Activated naive CD4-positive, alpha-beta T cell treated with anti-CD3 and anti-CD28 coated beads, Interleukin-2, amount 50 U/mL, for 16 hours (primary cell): ENCODE results near the gene ADCY3.

ENCODE experiments used
- DNase-seq: peaks from one replicate; pipeline ENCODE4 v3.0.0-alpha.2; 2020

Gene ADCY3

DNA sequence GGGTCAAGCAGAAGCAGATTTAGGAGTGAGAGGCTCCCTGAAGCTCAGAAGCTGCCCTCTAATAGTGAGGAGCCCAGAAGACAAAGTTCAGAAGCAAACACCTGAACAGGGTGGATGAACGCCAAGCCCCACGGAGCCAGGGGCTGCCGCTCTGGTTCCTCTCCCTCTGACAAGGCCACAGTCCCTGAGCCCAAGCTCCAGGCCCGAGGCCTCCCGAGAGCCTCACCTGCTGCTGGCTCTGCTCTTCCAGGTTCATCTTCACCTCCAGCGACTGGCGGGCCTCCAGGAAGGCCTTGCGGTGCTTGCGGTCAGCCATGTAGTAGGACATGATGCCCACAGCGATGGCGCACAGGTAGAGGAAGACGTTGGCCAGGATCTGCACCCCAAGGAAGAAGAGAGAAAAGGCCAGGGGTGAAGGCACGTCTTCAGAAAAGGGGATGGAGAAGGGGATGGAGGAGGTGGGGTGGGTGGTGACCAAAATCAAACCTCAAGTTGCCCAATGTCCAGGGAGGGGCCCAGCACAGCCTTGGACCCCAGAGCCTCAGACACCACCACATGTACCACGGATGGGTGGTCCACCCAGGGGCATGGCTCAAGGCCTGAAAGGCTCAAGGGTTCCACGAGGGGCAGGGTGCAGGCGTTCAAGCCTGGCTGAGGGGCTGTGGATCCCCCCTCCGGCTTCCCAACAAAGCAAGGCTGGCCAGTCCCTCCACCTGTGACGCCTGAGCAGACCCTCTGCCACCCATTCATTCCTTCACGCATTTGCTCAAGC lies 47.5 kb downstream of the ADCY3 start:
- DNase-seq = no peak

DNA sequence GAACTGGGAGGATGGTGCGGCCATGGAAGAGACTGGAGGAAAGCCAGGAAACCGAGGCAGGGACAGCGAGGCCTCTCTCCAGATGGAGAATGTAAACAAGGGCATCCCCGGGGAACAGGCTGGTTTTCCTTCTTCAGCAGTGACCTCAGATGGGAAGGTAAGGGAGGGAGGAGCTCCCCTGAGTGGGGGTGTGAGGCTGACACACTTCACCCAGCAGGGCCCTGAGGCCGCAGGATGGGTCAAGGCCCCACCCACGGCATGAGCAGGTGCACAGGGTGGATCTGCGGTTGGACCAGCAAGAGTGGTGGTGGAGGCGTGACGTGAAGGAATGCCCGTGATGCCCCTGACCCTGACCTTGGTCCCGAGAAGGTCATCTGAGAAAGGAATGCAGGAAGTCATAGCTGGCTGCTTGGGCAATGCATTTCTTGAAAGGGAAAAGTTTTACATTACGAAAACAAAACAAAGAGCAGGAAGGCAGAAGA lies 48.1 kb downstream of the ADCY3 start:
- DNase-seq = no peak

DNA sequence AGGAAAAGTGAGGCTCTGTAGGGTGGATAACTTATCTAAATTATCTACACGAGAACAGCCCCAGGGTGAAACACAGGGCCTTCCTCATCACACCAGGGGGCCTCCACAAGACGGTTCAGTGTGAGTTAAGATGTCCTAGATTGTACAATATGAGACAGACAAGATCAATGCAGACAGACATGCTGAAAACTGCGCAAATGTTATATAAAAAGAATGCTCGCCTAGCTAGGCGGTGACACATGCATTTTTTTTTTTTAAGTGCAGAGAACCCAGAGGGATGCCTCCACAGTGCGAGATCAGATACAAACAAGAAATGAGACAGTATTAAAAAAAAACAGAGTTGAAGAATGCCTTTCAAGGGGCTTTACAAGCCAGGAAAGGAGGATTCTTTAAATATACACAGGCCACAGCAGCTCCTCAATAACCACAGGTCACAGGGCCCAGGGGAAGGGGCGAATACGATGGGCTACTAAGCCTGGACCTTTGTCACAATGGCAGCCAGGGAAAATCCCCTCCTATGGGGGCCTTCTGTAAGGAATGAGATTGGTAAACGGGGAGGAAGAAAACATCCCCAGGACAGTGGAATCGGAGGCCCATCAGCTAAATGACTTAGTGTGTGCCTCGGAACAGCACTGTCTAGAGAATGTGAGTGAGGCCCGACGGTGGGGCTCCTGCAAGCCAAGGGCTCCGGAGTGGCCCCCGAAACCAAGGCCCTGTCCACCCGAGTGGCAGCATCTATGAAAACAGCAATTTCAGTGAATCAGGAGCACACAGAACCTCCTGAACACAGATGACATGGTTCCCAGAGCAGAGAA lies 48.9 kb downstream of the ADCY3 start:
- DNase-seq = no peak

DNA sequence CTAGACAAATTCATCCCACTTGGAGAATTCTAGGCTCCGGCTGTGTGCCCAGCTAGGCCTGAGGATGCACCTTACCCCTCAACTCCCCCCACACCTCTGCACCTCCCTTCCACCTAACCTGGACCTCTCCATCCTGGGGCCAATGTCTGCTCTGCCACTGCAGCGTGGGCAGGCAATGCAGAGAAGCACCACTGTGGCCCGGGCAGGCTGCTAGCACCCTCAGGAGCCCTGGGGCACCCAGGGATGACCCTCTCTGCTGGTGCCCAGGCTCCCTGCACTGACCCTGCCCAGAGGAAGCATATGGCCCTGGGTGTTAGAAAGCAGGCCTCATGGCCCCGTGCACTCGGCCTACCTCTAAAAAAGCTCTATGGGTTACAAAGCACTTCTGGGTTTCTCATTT lies 49.6 kb downstream of the ADCY3 start:
- no peak for DNase-seq

DNA sequence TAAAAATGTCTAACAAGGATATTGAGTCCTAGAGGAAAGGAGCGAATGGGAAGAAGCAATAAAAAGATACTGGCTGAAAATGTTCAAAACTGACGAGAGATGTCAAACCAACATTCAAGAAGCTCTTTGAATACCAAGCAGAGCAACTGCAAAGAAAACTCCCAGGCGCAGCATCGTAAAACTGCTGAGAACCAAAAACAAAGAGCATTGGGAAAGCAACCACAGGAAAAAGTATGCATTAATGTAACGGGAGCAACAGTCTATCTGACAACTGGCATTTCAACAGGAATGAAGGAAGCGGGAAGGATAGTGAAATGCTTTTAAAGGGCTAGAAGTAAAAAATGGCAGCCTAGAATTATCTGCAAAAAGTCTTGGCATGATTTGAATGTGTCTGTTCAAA lies 53.1 kb downstream of the ADCY3 start:
- no peak for DNase-seq

DNA sequence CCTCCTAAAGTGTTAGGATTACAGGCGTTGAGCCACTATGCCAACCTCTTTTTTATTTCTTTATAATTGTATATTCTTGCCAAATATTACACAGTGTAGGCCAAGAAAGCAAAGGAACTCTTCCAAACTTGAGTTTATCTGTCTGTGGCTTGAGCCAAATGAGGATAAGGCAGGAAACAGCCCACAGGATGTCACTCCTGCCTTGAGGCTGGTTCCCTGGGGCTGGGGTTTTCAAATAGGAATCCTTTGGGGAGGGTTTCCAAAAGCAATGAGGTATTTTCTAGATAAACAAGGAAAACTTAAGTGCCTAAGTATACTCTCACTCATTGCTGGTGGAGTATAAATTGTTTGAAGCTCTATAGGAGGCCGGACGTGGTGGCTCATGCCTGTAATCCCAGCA lies 56.4 kb downstream of the ADCY3 start:
- no peak for DNase-seq

DNA sequence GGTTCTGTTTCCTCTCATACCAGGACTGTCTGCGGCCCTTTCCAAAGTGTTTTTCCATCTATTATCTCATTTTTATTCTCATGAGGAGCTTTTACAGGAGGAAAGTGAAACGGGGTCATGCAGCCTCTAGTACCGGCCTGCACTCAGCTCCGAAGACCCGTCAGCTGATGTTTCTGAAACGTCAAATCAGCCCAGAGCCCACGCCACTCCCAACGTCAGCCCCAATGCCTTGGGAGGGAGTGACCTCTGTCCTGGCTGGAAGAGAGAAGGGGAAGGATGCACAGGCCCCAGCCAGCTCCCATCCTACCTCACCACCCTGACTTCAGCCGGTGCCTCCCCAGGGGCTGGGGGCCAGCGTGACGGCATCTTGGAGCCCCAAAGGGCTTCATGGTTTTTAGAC lies 58.5 kb downstream of the ADCY3 start:
- no peak for DNase-seq

DNA sequence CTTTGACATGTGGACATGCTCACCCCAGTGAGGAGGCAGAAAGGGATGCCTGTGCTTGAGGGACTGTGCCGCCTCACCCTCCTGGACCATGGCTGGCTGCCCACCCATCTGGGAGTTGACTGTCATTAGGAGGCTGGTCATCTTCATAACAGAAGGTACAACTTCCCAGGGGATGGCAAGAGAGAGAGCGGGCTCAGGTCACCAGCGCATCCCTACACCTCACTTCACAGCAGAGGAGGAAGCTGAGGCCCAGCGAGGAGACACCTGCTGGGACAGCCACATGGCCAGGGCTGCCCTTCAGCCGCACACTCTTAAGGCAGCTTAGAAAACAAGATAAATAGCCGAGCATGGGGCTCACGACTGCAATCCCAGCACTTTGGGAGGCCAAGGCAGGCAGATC lies 59.4 kb downstream of the ADCY3 start:
- DNase-seq = no peak

DNA sequence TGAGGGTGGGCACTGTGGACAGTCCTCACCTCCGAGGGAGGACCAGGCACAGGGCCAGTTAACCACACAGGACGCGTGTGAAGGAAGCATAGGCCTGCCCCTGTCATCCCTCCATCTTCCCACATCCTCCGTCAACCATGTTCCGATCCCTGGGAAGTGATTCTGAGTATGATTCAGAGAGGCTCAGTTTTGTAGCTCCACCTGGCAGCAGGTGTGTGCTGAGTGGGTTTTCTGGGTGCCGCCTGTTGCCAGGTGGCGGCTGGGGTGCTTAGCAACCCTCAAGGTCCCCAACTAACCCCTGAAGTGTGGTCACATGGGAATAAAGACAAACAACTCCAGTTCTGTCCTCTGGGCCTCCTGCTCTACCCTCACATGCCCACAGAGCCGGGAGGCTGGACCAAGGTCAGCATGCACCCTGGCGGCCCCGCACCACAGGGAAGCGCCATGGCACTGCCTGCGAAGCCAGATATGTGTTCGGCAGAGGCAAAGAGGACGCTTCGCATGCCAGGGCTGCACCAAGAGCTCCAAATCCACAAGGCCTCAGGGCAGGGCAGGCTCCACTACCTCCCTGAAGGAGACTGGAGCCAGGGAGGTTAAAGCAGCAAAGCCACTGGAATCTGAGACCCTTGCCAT lies 60.0 kb downstream of the ADCY3 start:
- no peak for DNase-seq

DNA sequence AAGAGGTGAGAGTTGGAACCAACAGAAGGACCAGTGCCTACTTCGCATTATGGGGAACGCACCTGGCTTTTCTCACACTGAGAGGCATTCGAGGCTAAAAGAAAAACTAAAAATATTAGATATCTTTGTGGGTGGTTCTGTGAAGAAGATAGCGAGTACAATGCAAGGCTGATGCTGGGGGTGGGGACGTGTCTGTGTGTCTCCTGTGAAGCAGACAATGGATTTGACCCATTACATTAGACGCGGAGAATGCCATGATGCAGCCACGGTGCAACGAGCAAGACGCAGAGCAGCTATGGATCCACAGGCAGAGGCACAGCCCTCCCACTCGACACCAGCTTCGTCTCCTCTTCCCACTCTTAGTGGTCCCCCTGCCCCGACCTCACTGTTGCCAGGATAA lies 61.0 kb downstream of the ADCY3 start:
- no peak for DNase-seq

DNA sequence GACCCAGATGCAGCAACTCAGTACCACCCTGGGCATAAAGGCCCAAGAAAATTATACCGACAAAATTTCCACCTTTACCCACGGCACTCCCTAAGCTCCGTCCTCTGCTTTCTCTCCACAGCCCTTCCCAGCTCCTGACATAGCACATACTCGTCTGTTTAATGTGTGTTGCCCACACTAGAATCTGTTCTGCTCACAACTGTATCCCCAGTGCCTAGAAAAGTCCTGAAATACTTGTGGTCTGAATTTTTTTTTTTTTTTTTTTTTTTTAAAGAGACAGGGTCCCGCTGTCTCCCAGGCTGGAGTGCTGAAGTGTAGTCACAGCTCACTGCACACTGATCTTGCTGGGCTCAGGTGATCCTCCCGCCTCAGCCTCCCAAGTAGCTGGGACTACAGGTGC lies 62.3 kb downstream of the ADCY3 start:
- DNase-seq = no peak

DNA sequence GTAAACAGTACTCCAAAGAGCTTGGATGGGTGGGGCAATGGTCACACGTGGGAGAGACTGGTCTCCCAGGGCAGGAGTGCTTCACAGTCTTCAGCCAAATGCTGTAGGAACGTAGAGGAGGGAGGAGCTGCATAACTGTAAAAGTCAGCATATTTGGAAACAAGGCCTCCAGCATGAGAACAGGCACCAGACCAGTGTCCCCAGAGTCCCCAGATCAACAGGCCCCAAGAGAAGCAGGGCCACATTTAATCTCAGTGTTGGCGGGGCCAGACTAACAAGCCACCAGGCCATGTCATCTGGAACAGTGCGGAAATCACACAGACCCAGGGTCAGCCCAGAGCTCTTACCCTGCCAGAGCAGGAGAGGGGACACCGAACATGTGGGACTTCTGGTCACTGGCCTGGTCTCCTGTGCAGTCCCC lies 63.2 kb downstream of the ADCY3 start:
- no peak for DNase-seq

DNA sequence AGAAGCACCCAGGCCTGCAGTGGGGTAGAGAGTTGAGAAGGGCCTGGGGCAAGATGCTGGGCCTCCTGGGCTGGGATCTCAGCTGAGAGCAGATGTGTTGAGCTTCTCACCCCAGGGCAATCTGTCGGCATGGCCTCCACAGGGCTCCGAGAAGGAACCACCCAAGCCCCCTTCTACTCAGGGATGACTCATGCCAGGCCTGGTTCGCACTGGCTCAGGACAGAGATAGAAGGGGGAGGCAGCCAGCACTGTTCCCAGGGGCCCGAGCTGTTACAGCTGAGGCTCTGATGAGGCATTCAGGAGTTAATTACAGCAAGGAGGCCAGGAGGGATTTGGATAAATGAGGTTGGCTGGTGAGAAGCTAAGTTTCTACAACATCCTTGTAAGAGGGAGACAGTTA lies 64.3 kb downstream of the ADCY3 start:
- DNase-seq = no peak

DNA sequence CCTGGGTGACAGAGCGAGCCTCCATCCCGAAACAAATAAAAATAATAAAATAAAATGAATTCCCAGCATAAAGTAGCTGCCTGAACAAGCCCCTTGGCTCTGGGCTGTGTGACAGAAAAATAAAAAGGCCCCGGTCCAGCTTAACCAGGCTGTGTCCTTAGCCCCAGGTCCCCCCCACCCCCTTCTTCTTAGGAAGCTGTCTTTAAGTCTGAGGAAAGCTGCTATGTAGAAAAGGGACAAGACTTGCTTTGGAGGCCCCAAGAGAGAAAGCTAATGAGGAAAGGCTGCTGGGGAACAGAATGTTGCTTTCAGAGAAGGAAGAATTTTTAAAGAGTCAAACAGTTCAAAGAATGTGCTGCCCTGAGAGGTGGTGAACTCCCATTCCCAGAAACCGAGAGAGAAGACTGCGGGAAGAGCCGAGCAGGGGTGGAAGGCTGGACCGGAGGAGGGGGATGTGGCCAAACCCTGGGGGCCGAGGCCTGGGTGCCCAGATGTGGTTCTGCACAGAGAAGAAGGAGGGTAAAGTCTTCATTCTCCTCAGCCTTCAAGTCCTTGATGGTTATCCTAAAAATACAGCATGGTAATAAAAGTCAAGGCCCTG lies 64.9 kb downstream of the ADCY3 start:
- no peak for DNase-seq

DNA sequence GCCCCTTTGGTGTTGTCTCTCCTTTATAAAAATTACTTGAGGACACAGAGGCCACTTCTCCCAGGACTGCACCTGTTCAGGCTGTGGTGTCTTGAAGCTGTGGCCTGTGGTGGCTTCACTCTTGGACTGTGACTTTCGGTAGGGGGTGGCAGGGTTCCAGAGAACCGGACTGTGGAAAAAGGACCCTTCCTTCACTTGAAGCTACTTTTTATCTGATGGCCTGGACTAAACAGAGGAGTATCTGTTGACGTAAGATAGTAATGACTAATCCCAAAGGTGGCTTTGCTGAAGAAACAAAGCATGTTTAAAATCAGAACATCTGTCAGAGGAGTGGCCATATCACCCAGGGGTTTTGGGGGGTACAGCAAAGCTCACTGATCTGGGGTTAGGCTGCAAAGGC lies 66.0 kb downstream of the ADCY3 start:
- DNase-seq = no peak

DNA sequence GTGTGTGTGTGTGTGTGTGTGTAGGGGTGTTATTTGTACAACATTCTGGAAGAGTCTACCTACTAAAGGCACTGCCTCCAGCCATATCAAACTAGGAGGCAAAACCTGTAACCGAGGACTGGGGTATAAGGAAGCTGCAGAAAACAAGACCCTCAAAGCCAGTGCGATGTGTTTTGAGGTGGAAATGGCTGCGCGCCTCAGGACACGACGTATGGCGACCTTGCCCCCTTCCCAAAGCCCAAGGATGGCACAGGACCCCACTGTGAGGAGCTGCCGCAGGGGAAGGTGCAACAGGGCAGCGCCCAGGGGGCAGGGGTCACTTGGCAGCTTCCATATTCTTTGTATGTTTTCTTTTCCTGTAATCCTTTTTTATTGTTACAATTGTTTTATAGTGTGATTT lies 67.0 kb downstream of the ADCY3 start:
- no peak for DNase-seq

DNA sequence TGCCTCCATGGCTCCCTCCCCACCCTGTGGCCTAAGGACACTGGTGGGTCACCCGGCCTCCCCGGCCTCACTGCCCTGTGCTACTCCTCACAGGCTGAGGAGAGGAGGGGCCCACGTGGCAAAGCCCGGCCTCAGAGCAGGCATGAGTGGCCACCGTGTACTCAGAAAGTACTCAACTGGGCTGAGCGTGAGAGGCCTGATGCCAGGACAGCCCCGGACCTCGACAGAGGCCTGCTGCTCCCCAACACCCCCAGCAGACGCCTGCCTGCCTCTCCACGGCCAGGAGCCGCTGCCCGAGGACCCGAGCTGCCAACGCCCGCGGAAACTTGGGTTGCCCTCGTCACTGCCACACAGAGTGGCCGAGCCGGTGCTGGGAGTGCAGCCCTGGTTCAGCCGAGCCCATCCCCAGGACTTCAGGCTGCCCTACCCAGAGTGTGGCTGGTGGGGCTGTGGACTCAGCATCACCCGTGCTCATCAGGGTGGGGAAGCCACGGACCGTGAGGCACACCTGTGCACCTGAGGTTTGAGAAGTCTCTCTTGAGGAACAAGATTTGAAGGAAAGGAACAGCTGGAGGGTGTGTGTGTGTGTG lies 67.5 kb downstream of the ADCY3 start:
- no peak for DNase-seq

DNA sequence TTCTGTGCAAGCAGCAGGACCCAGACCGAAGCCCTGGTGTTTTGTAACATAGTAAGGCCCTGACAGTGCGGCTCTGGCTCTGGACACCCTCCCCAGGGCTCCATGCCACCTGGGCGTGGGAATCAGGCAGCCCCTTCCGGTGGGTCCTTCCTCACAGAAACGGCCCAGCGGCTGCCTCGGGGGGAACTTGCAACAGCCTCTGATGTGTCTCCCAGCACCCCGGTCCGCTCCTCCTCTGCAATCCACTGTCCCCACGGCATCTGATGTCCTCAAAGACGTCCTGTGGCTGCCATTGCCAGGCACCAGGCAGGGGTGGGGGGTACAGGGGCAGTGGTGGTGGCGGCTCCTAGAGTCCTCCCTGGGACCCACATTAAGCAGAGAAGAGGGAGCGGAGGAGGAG lies 68.0 kb downstream of the ADCY3 start:
- DNase-seq = no peak

DNA sequence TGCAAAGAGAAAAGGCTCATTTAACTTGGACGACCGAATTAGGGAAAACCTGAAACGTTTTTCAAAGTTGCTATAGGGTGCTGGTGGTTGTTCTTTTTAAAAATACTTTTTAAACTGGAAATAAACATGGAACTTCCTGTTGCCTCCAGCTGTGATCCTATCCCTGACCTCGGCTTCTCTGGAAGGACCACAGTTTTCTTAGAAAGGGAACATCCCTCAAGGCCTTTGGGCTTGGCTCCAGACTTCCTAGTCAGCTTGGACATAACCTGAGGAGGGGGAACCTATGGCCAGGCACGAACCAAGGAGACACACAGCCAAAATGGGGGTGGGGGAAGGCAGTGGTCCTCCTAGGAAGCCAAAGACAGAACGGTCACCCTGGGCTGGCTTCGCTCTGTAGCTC lies 69.1 kb downstream of the ADCY3 start:
- DNase-seq = no peak

DNA sequence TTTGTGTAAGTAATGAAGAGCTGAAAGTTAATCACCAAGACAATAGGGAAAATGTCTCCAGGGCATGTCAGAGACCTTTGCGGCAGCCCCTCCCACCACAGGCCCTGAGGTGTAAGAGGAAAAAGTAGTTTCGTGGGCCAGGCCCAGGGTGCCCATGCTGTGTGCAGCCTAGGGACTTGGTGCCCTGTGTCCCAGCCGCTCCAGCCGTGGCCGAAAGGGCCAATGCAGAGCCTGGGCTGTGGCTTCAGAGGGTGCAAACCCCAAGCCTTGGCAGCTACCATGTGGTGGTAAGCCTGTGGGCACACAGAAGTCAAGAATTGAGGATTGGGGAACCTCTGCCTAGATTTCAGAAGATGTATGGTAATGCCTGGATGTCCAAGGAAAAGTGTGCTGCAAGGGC lies 74.3 kb downstream of the ADCY3 start:
- DNase-seq = no peak

DNA sequence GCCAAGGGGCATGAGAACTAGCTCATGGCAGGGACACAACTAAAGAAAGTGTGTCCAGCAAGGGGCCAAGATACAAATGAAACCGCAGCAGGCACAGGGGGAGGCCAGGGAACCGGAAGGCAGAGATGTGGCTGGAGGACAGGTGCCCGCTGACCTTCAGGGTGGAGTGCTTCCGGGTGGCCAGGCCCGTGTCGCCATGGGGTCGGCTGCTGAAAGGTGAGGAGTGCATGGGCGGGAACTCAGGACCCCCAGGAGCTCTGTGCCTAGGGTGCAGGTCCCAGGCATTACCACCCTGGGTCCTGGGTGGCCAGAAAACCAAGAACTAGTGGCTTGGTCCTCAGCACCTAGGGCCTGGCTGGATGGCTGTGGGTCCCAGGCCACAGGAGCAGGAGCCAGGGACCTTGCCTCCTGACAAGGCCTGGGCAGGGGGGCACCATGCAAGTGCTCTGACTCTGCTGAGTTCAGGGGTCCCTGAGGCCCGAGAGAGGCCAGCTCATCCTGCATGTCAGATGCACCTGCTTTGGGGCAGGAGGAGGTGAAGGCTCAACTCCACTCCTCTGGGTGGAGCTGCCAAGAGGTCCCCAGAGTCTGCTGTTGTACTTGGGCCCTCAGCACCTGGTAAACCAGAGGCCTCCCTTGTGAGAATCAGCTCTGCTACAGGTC lies 75.9 kb downstream of the ADCY3 start:
- DNase-seq = no peak

DNA sequence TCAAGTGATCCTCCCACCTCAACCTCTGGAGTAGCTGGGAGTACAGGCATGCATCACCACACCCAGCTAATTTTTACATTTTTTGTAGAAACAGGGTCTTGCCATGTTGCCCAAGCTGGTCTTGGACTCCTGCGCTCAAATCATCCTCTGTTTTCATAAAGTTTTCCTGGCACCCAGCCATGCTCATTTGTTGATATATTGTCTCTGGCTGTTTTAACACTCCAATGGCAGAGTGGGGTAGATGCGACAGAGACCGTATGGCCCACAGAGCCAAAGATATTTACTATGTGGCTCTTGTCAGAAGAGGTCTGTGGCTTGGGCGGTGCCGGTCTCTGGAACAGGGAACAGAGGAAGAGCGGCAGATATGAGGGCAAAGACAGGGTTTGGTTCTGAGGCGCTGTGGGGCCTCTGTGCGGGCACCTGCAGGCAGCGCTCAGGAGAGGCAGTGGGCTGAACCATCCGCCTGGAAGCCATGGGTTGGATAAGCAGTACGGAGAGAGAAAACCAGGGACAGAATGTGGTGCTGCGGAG lies 76.6 kb downstream of the ADCY3 start:
- no peak for DNase-seq
